ENCODE data around the gene CALHM3. TPM values are rescaled to one million over a fixed set of nuclear protein-coding genes. Genes with fewer than 3 reads are reported as not detected.

CALHM3 gene
- not detected in 2 replicates for total RNA-seq

GRCh38 chr10:103479135-103479534 is at the start of gene CALHM3:
Gene CALHM3 (minus strand): TSS chr10:103479240. CDS start chr10:103479032, 208 bp downstream.

GRCh38 chr10:103493362-103493915 is 14.4 kb upstream of the CALHM3 start, which contains the start of gene NEURL1:
Gene NEURL1 (plus strand): TSS chr10:103493705. CDS start chr10:103494388, 683 bp downstream.

GRCh38 chr10:103458720-103459119 is 20.3 kb downstream of the CALHM3 start, which contains the start of gene CALHM1:
Gene CALHM1 (minus strand): TSS chr10:103458900. CDS start chr10:103458751, 149 bp downstream.

GRCh38 chr10:103451831-103452505 is 27.1 kb downstream of the CALHM3 start, which contains the start of gene CALHM2:
Gene CALHM2 (minus strand): TSS chr10:103452370. CDS start chr10:103449941, 2,429 bp downstream.

Other genes starting within 250 kb of the CALHM3 start
- gene RPEL1, start 233.4 kb downstream of the CALHM3 start, total RNA-seq = 0.07 and 0.27 TPM in 2 replicates
- 0.29 and 0.66 TPM in 2 replicates for gene INA, start 202.1 kb downstream of the CALHM3 start, total RNA-seq
- 17.6 and 19.0 TPM in 2 replicates for gene PCGF6, start 128.1 kb downstream of the CALHM3 start, total RNA-seq
- 8.0 and 10.8 TPM in 2 replicates for gene TAF5, start 111.3 kb downstream of the CALHM3 start, total RNA-seq
- gene ATP5MK, start 82.8 kb downstream of the CALHM3 start, total RNA-seq = 285 and 339 TPM in 2 replicates
- 61.0 and 62.6 TPM in 2 replicates for gene PDCD11, start 82.6 kb downstream of the CALHM3 start, total RNA-seq
- 13.3 and 17.6 TPM in 2 replicates for gene CALHM2, start 26.9 kb downstream of the CALHM3 start, total RNA-seq
- not detected in 2 replicates for gene CALHM1, start 20.3 kb downstream of the CALHM3 start, total RNA-seq
- gene NEURL1, start 14.5 kb upstream of the CALHM3 start, total RNA-seq = under 0.01 and 0.43 TPM in 2 replicates

All from thoracic aorta endothelial cell (primary cell).